CD14-positive monocyte (primary cell): Measurements from ENCODE around the gene AQP4. TPM values are rescaled to one million over a fixed set of nuclear protein-coding genes. Genes with fewer than 3 reads are reported as not detected.

ENCODE experiments used
- DNase-seq, 3 donors: peaks; one replicate each; pipeline ENCODE4 v3.0.0-alpha.2; 2011 to 2022
- H2AFZ ChIP-seq: 2 replicates; pipeline ENCODE4 v1.6.0; 2012; ENCODE audit warnings: mild to moderate bottlenecking, low read depth, low read length, inconsistent platforms; ENCODE audit not compliant: insufficient read depth, poor library complexity, severe bottlenecking
- H3K27ac ChIP-seq, 2 donors: 1 replicate in 1 of 2; 2 replicates in 1 of 2; pipeline ENCODE4 v1.5.1; 2012 to 2013; ENCODE audit warnings: low read length in 2 of 2, control low read depth in 1 of 2, inconsistent platforms in 1 of 2, low read depth in 1 of 2, mild to moderate bottlenecking in 1 of 2
- H3K27me3 ChIP-seq, 2 donors: one replicate each; pipeline versions ENCODE4 v1.6.0 to v1.6.1; 2011 to 2013; ENCODE audit warnings: low read length in 2 of 2; ENCODE audit not compliant: control insufficient read depth in 2 of 2, insufficient read depth in 2 of 2
- H3K36me3 ChIP-seq, 2 donors: replicated peaks in 1 of 2; 1 replicate in 1 of 2; 2 replicates in 1 of 2; pipeline versions ENCODE4 v1.5.1 to v1.6.1; 2012 to 2013; ENCODE audit warnings: low read length in 2 of 2, control low read depth in 1 of 2, inconsistent platforms in 1 of 2, mild to moderate bottlenecking in 1 of 2; ENCODE audit not compliant: insufficient read depth in 2 of 2, control insufficient read depth in 1 of 2
- H3K4me1 ChIP-seq, 2 donors: 1 replicate in 1 of 2; 2 replicates in 1 of 2; pipeline versions ENCODE4 v1.5.1 to v1.6.1; 2012 to 2013; ENCODE audit warnings: low read length in 2 of 2, control low read depth in 1 of 2, inconsistent platforms in 1 of 2, mild to moderate bottlenecking in 1 of 2, moderate library complexity in 1 of 2; ENCODE audit not compliant: insufficient read depth in 2 of 2, control insufficient read depth in 1 of 2
- H3K4me2 ChIP-seq: replicated peaks from 2 replicates; pipeline ENCODE3; 2012; ENCODE audit warnings: low read length, moderate library complexity, mild to moderate bottlenecking; ENCODE audit not compliant: poor library complexity, severe bottlenecking; ENCODE audit errors: extremely low read depth
- H3K4me3 ChIP-seq, 3 experiments: fragments of 200-600 bp in 1 of 3; sonication (generic) in 1 of 3; replicated peaks in 1 of 3; 1 replicate in 2 of 3; 2 replicates in 1 of 3; pipeline ENCODE4 v1.5.1; 2011 to 2013; ENCODE audit warnings: low read length in 3 of 3, mild to moderate bottlenecking in 3 of 3, control low read depth in 2 of 3, low read depth in 2 of 3, inconsistent platforms in 1 of 3, moderate library complexity in 1 of 3
- H3K79me2 ChIP-seq: 2 replicates; pipeline ENCODE4 v1.6.0; 2012; ENCODE audit warnings: mild to moderate bottlenecking, control low read depth, inconsistent platforms, low read length, moderate library complexity; ENCODE audit not compliant: insufficient read depth
- H3K9ac ChIP-seq: 2 replicates; pipeline ENCODE4 v1.6.0; 2017; ENCODE audit warnings: low read length, mild to moderate bottlenecking; ENCODE audit not compliant: insufficient read depth, poor library complexity, severe bottlenecking
- H3K9me3 ChIP-seq, 2 donors: replicated peaks in 1 of 2; 1 replicate in 1 of 2; 2 replicates in 1 of 2; pipeline versions ENCODE4 v1.5.1 to v1.6.1; 2012 to 2013; ENCODE audit warnings: low read length in 2 of 2, control low read depth in 1 of 2; ENCODE audit not compliant: control insufficient read depth in 1 of 2, insufficient read depth in 1 of 2
- H4K20me1 ChIP-seq: 2 replicates; pipeline ENCODE4 v1.6.0; 2012; ENCODE audit warnings: mild to moderate bottlenecking, low read length, control low read depth, moderate library complexity; ENCODE audit not compliant: insufficient read depth
- H3K27ac Mint-ChIP-seq, 7 donors: one replicate each; pipeline ENCODE4 v1.8.0; 2020; ENCODE audit warnings: mild to moderate bottlenecking in 7 of 7, mixed read lengths in 7 of 7, moderate library complexity in 6 of 7, inconsistent platforms in 2 of 7
- H3K27me3 Mint-ChIP-seq, 3 donors: one replicate each; pipeline ENCODE4 v1.8.0; 2021 to 2022; ENCODE audit warnings: low read depth in 3 of 3, mild to moderate bottlenecking in 3 of 3, mixed read lengths in 3 of 3, moderate library complexity in 3 of 3, inconsistent platforms in 1 of 3
- H3K36me3 Mint-ChIP-seq, 2 donors: one replicate each; pipeline ENCODE4 v1.8.0; 2020; ENCODE audit warnings: mixed read lengths in 2 of 2, inconsistent platforms in 1 of 2, mild to moderate bottlenecking in 1 of 2
- H3K4me1 Mint-ChIP-seq: one replicate; pipeline ENCODE4 v1.8.0; 2020; ENCODE audit warnings: mild to moderate bottlenecking, mixed read lengths
- H3K4me3 Mint-ChIP-seq, 2 donors: one replicate each; pipeline ENCODE4 v1.8.0; 2020; ENCODE audit warnings: mild to moderate bottlenecking in 2 of 2, mixed read lengths in 2 of 2, moderate library complexity in 1 of 2
- H3K9me3 Mint-ChIP-seq, 7 donors: one replicate each; pipeline ENCODE4 v1.8.0; 2020 to 2022; ENCODE audit warnings: mixed read lengths in 7 of 7, mild to moderate bottlenecking in 6 of 7, moderate library complexity in 6 of 7, inconsistent platforms in 2 of 7
- CTCF ChIP-seq: fragments of 200-600 bp; IDR thresholded peaks from one replicate; pipeline ENCODE4 v1.8.0; 2022; ENCODE audit warnings: antibody characterized with exemption, mild to moderate bottlenecking
- WGBS: methylation state at CpG from one replicate; pipeline ENCODE4 v1.1.5; 2013; ENCODE audit warnings: missing lambda C conversion rate; ENCODE audit not compliant: insufficient coverage; 5-methylcytosine and 5-hydroxymethylcytosine counted together
- intact Hi-C, 2 donors: fragments of 100-400 bp; cut with micrococcal nuclease; formaldehyde crosslinking; loops; one replicate each; pipeline versions ENCODE4 v1.15.0 to v1.15.1; 2023
- polyA plus RNA-seq, 3 donors: library from polyadenylated mRNA; depleted of rRNA in 1 of 3; unstranded in 2 of 3; stranded (reverse) in 1 of 3; fragments of 300-500 nt in 2 of 3; fragments of >200 nt in 1 of 3; fragmentation: Illumina TruSeq in 2 of 3; gene quantifications; 1 replicate in 2 of 3; 2 replicates in 1 of 3; pipeline ENCODE4 v1.2.3, GENCODE V29; 2012 to 2021

The AQP4 gene
- polyA plus RNA-seq, 3 donors = not detected

DNA sequence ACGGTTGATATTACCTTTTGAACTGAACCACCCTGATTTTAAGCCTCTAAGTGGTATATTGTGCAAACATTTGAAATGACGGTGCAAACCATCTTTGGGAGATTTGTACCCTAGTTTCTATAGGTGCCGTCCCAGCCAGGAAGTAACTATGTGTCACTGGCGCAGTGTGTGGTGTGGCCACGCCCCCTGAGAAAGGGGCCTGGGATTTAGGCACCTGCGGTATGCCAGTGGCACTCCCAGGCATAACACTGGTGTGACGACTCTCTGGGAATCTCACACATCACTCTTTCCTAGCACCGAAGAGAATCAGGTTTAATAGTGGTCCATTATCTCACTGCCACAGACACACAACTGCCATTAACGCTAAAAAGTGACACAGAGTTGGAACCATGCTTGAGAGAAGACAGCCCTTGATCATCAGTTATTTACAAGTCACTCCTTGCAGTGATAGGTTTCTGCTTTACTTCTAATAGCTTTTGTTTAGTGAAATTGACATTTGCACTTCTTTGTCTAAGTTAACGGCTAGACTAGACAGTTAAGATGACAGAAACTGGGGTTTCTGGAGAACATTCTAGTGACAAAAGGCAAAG, 11.1 kb downstream of the AQP4 start:
- Histone ChIP-seq H3K4me2 (no peak overlapping the region), H3K9ac (no peak overlapping the region), H3K4me1 (no peaks in the 10 kb centered on the region), H2AFZ (no peak overlapping the region), H3K4me3 (no peak overlapping the region), H3K27me3 (peaks cover 0 to 3% of the 10 kb centered on the region in 2 donors), H3K9me3 (peaks cover 0 to 1% of the 10 kb centered on the region in 2 donors), H3K27ac (no peak overlapping the region), H3K36me3 (no peaks in the 10 kb centered on the region), H3K79me2 (no peaks in the 10 kb centered on the region), H4K20me1 (no peaks in the 10 kb centered on the region)
- Mint-ChIP-seq H3K27ac (no peak overlapping the region), H3K9me3 (peaks cover 0 to 3% (median under 1%) of the 10 kb centered on the region in 7 donors), H3K4me3 (no peak overlapping the region), H3K36me3 (no peaks in the 10 kb centered on the region), H3K27me3 (peaks cover 4 to 11% (median 5%) of the 10 kb centered on the region in 3 donors), H3K4me1 (no peaks in the 10 kb centered on the region)
- TF ChIP-seq CTCF = no peak
- WGBS = 85% methylated on average over 7 of the region's 10 CpGs
- intact Hi-C loops = no loop called here
- no peak for DNase-seq

DNA sequence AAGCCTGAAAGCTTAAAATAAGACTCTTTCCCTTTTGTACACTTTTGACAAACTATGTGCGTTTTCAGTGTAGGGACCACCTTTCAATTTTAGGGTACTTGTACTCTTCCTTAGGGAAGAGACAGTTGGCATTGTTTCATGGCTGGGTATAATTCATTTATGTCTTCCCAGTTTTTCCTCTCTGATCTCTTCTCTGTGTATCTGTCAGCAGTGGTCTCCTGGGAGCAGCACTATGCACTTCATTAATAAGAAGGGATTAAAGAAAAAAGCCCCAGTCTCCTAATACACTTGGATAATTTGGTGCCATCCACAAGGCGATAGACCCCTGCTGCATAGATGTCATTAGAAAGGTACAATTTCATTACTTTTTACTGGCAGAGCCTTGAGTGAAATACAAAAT, 12.1 kb downstream of the AQP4 start:
- Histone ChIP-seq H3K9me3 (peaks cover 0 to 4% of the 10 kb centered on the region in 2 donors), H3K79me2 (no peaks in the 10 kb centered on the region), H3K36me3 (no peaks in the 10 kb centered on the region), H4K20me1 (no peaks in the 10 kb centered on the region), H3K9ac (no peak overlapping the region), H3K4me2 (no peak overlapping the region), H3K4me1 (no peaks in the 10 kb centered on the region), H3K27me3 (peaks cover 0 to 2% of the 10 kb centered on the region in 2 donors), H2AFZ (no peak overlapping the region), H3K27ac (no peak overlapping the region), H3K4me3 (no peak overlapping the region)
- peaks cover 3 to 7% (median 4%) of the 10 kb centered on the region in 3 donors for H3K27me3 Mint-ChIP-seq
- no peak for TF ChIP-seq CTCF
- no peak overlapping the region for H3K27ac Mint-ChIP-seq
- H3K36me3 Mint-ChIP-seq = no peaks in the 10 kb centered on the region
- no peaks in the 10 kb centered on the region for H3K4me1 Mint-ChIP-seq
- no CpG with 5 or more reads among the region's 2 CpGs for WGBS
- no peak overlapping the region for H3K4me3 Mint-ChIP-seq
- intact Hi-C loops = no loop called here
- H3K9me3 Mint-ChIP-seq = peaks cover 0 to 4% (median 3%) of the 10 kb centered on the region in 7 donors
- DNase-seq = no peak
